K562 (cell line): ENCODE data around the gene HNF4A. TPM values are rescaled to one million over a fixed set of nuclear protein-coding genes. Genes with fewer than 3 reads are reported as not detected.

ENCODE experiments used
- ATAC-seq: fragments of 200-7000 bp; cut with Tn5 transposase; 3 replicates; pipeline ENCODE4 v1.9.1; 2020; ENCODE audit warnings: moderate library complexity
- BruUV-seq: library from RNA; stranded (reverse); fragments of 400-500 nt; replicated peaks from 2 replicates; lab custom pipeline; 2021; lab: Mats Ljungman, UMichigan
- CTCF ChIA-PET: fragments of 300-600 bp; formaldehyde crosslinking; extraction: SDS; loops from one replicate; lab custom pipeline; 2021; ENCODE audit warnings: low intra/inter-chr PET ratio; lab: Yijun Ruan, JAX
- POLR2A ChIA-PET: fragments of 300-600, 350-650 bp; sonication (Branson Sonifier 250); formaldehyde crosslinking; extraction: SDS; loops from one replicate; lab custom pipeline; 2021; ENCODE audit warnings: antibody characterized with exemption, inconsistent platforms; lab: Yijun Ruan, JAX
- DNase-seq, 4 experiments: peaks; one replicate each; pipeline versions ENCODE4 v3.0.0 to v3.0.0-alpha.2; 2011 to 2018; ENCODE audit warnings: low spot score in 3 of 4, mixed read lengths in 3 of 4; ENCODE audit errors: extremely low read depth in 1 of 4
- FAIRE-seq: peaks from 2 replicates; lab custom pipeline; 2011; peaks lifted over from hg19 to GRCh38; lab: Jason Lieb, UNC
- H2AFZ ChIP-seq: 2 replicates; pipeline ENCODE4 v1.6.0; 2011; ENCODE audit warnings: low read depth, low read length, control low read depth, inconsistent platforms
- H3K27ac ChIP-seq: fragments of 200-600 bp; 3 replicates; pipeline ENCODE4 v1.8.0; 2011; ENCODE audit warnings: low read depth, mild to moderate bottlenecking, control low read depth, inconsistent platforms, low read length, moderate library complexity, mixed read lengths; ENCODE audit errors: extremely low read depth
- H3K27me3 ChIP-seq, 2 experiments: fragments of 300-600 bp in 1 of 2; 2 replicates in 1 of 2; 3 replicates in 1 of 2; pipeline versions ENCODE4 v1.6.0 to v1.8.0; 2011; ENCODE audit warnings: inconsistent platforms in 2 of 2, low read length in 2 of 2, mild to moderate bottlenecking in 1 of 2, mixed read lengths in 1 of 2, moderate library complexity in 1 of 2; ENCODE audit not compliant: control insufficient read depth in 2 of 2, insufficient read depth in 2 of 2
- H3K36me3 ChIP-seq: fragments of 300-600 bp; 3 replicates; pipeline ENCODE4 v1.8.0; 2011; ENCODE audit warnings: mild to moderate bottlenecking, low read length, inconsistent platforms; ENCODE audit not compliant: control insufficient read depth, insufficient read depth
- H3K4me1 ChIP-seq, 2 experiments: fragments of 200-600 bp in 1 of 2; replicated peaks in 1 of 2; 2 replicates in 1 of 2; 3 replicates in 1 of 2; pipeline versions ENCODE4 v1.5.1 to v1.8.0; 2011; ENCODE audit warnings: inconsistent platforms in 2 of 2, low read length in 2 of 2, mild to moderate bottlenecking in 1 of 2, mixed read lengths in 1 of 2, moderate library complexity in 1 of 2; ENCODE audit not compliant: control insufficient read depth in 2 of 2, insufficient read depth in 2 of 2
- H3K4me2 ChIP-seq: 2 replicates; pipeline ENCODE4 v1.6.1; 2011; ENCODE audit warnings: low read length, control low read depth, inconsistent platforms, mixed read lengths; ENCODE audit not compliant: insufficient read depth
- H3K4me3 ChIP-seq: fragments of 200-600 bp; sonication (generic), shearing (Covaris generic); 2 replicates; pipeline ENCODE4 v1.5.1; 2016; ENCODE audit warnings: control low read depth, inconsistent platforms
- H3K79me2 ChIP-seq: fragments of 200-600 bp; 3 replicates; pipeline ENCODE4 v1.8.0; 2011; ENCODE audit warnings: low read length, inconsistent platforms; ENCODE audit not compliant: control insufficient read depth, insufficient read depth
- H3K9ac ChIP-seq, 2 experiments: 2 replicates each; pipeline versions ENCODE4 v1.6.0 to v1.6.1; 2011; ENCODE audit warnings: low read depth in 2 of 2, low read length in 2 of 2, control low read depth in 1 of 2, inconsistent platforms in 1 of 2, mild to moderate bottlenecking in 1 of 2, mixed read lengths in 1 of 2; ENCODE audit not compliant: insufficient read depth in 1 of 2
- H3K9me1 ChIP-seq: one replicate; pipeline ENCODE4 v1.6.0; 2011; ENCODE audit warnings: inconsistent platforms, mild to moderate bottlenecking, low read length, moderate library complexity; ENCODE audit not compliant: control insufficient read depth, insufficient read depth
- H3K9me3 ChIP-seq: replicated peaks from 2 replicates; pipeline ENCODE4 v1.5.1; 2011; ENCODE audit warnings: low read depth, low read length, inconsistent platforms; ENCODE audit not compliant: control insufficient read depth, insufficient read depth
- H4K20me1 ChIP-seq: replicated peaks from 2 replicates; pipeline ENCODE4 v1.6.1; 2011; ENCODE audit warnings: low read length, inconsistent platforms, mixed read lengths; ENCODE audit not compliant: control insufficient read depth, insufficient read depth
- HNRNPH1 ChIP-seq: fragments of 200-400 bp; formaldehyde crosslinking; optimal IDR thresholded peaks from 2 replicates; pipeline ENCODE3; 2017; ENCODE audit warnings: low read depth, mild to moderate bottlenecking, low read length, moderate library complexity
- NR2F6 ChIP-seq: fragments of 450-650 bp; formaldehyde crosslinking; IDR thresholded peaks from 2 replicates; pipeline ENCODE4 v1.4.0; 2020; ENCODE audit warnings: mild to moderate bottlenecking
- RFX1 ChIP-seq: fragments of 450-650 bp; IDR thresholded peaks from 2 replicates; pipeline ENCODE4 v1.6.1; 2016; ENCODE audit warnings: mild to moderate bottlenecking, moderate library complexity
- WGBS: fragments of 100-300 bp; shearing (Covaris generic); methylation state at CpG from one replicate; pipeline ENCODE4 v1.1.6; 2016; ENCODE audit warnings: low coverage, mixed read lengths; ENCODE audit not compliant: insufficient coverage; ENCODE audit errors: missing lambda C conversion rate; 5-methylcytosine and 5-hydroxymethylcytosine counted together
- in situ Hi-C: fragments of 300-500 bp; cut with MboI; formaldehyde crosslinking; loops from 4 replicates; pipeline ENCODE4 v1.15.0; 2018; ENCODE audit warnings: inconsistent platforms, mixed read lengths
- intact Hi-C: fragments of 100-400 bp; cut with micrococcal nuclease; formaldehyde crosslinking; loops from 2 replicates; pipeline ENCODE4 v1.14.2; 2022
- polyA plus RNA-seq, 8 experiments: library from polyadenylated mRNA; depleted of rRNA in 4 of 8; stranded (reverse) in 5 of 8; unstranded in 3 of 8; fragments of >200 nt; fragmentation: Nextera tagmentation in 2 of 8; fragmentation: Illumina TruSeq in 1 of 8; extraction: Ambion mirVana in 2 of 8; extraction: Trizol in 1 of 8; gene quantifications; 2 replicates each; pipeline versions ENCODE4 v1.2.1 to v1.2.3, GENCODE V29; 2011 to 2014; ENCODE audit warnings: inconsistent platforms in 1 of 8, missing spikeins in 1 of 8
- total RNA-seq, 7 experiments: library from RNA; depleted of rRNA in 6 of 7; stranded (reverse); fragments of >200 nt in 6 of 7; fragmentation: Illumina TruSeq in 2 of 7; extraction: Trizol in 2 of 7; gene quantifications; 2 replicates each; pipeline versions ENCODE4 v1.2.1 to v1.2.3, GENCODE V29; 2011 to 2021; ENCODE audit warnings: low replicate concordance in 1 of 7
- TF ChIP-seq, protein P1 (sequence below): IDR thresholded peaks from 2 replicates; pipeline ENCODE4 v1.6.1; 2011; ENCODE audit warnings: borderline replicate concordance, low read depth, mild to moderate bottlenecking, moderate library complexity, low read length; ENCODE audit not compliant: insufficient read depth, poor library complexity, severe bottlenecking
- TF ChIP-seq, protein P2 (sequence below): fragments of 450-650 bp; formaldehyde crosslinking; IDR thresholded peaks from 2 replicates; pipeline ENCODE4 v1.4.0; 2022; ENCODE audit warnings: missing genetic modification characterization
- TF ChIP-seq, protein P3 (sequence below): sonication (generic); formaldehyde crosslinking; IDR thresholded peaks from 2 replicates; pipeline ENCODE4 v1.8.0; 2022; ENCODE audit warnings: mild to moderate bottlenecking, low read depth, missing genetic modification reagents
- TF ChIP-seq, protein P4 (sequence below): fragments of 250-450 bp; sonication (Bioruptor Pico); IDR thresholded peaks from 2 replicates; pipeline ENCODE4 v1.8.0; 2022; ENCODE audit warnings: inconsistent platforms, mild to moderate bottlenecking, moderate library complexity, borderline replicate concordance

HNF4A gene
- total and polyA plus RNA-seq, 9 of the 15 experiments (the other 6 are each of a cell fraction or from before 2014, with no cell fraction given), result 0.03 to 0.27 (median 0.08) TPM; not detected in 5

DNA sequence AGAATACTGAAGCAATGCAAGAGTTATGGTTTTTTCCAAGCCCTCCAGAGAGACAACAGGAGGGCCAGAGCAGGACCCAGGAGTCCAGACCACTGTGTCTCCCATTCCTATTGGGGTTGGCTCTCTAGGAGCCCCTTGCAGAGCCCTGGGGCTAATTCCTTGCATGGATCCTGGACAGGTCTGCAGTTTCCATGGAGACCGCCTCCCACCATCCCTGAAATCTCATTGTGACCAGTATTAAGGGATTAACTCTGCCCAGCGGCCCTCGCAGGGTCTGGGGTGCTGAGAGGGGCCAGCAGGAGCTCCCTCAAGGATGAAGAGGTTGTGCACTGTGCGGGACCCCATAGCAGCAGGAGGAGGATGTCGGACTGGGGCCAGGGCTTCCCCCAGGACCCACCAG, 34.8 kb downstream of the HNF4A start:
- Histone ChIP-seq H3K4me3 (no peak overlapping the region), H3K9me1 (no peaks in the 10 kb centered on the region), H3K4me2 (no peak overlapping the region), H3K79me2 (no peaks in the 10 kb centered on the region), H2AFZ (no peak overlapping the region), H3K4me1 (peaks cover 13 to 21% of the 10 kb centered on the region in 2 experiments), H3K9me3 (no peaks in the 10 kb centered on the region), H3K36me3 (no peaks in the 10 kb centered on the region)
- no peak for DNase-seq
- intact Hi-C loops (no loop called here), in situ Hi-C loops (no loop called here)
- POLR2A ChIA-PET, result interaction anchor here (1.6 kb wide), 1 partner anchor 8 kb away, joined by 5 read pairs; no protein-coding TSS in a partner anchor
- FAIRE-seq, result no peak
- WGBS, result 38% methylated on average over 5 of the region's 5 CpGs
- ATAC-seq, result no peak
- TF ChIP-seq, protein P1, sequence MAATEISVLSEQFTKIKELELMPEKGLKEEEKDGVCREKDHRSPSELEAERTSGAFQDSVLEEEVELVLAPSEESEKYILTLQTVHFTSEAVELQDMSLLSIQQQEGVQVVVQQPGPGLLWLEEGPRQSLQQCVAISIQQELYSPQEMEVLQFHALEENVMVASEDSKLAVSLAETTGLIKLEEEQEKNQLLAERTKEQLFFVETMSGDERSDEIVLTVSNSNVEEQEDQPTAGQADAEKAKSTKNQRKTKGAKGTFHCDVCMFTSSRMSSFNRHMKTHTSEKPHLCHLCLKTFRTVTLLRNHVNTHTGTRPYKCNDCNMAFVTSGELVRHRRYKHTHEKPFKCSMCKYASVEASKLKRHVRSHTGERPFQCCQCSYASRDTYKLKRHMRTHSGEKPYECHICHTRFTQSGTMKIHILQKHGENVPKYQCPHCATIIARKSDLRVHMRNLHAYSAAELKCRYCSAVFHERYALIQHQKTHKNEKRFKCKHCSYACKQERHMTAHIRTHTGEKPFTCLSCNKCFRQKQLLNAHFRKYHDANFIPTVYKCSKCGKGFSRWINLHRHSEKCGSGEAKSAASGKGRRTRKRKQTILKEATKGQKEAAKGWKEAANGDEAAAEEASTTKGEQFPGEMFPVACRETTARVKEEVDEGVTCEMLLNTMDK, result no peak
- TF ChIP-seq, protein P2, sequence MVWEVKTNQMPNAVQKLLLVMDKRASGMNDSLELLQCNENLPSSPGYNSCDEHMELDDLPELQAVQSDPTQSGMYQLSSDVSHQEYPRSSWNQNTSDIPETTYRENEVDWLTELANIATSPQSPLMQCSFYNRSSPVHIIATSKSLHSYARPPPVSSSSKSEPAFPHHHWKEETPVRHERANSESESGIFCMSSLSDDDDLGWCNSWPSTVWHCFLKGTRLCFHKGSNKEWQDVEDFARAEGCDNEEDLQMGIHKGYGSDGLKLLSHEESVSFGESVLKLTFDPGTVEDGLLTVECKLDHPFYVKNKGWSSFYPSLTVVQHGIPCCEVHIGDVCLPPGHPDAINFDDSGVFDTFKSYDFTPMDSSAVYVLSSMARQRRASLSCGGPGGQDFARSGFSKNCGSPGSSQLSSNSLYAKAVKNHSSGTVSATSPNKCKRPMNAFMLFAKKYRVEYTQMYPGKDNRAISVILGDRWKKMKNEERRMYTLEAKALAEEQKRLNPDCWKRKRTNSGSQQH (CRISPR knock-in tag), result no peak
- TF ChIP-seq RFX1 (0 out of 2 replicates have a peak, but pooled peaks have one; percentile 23), HNRNPH1 (no peak), NR2F6 (no peak)
- TF ChIP-seq, protein P3, sequence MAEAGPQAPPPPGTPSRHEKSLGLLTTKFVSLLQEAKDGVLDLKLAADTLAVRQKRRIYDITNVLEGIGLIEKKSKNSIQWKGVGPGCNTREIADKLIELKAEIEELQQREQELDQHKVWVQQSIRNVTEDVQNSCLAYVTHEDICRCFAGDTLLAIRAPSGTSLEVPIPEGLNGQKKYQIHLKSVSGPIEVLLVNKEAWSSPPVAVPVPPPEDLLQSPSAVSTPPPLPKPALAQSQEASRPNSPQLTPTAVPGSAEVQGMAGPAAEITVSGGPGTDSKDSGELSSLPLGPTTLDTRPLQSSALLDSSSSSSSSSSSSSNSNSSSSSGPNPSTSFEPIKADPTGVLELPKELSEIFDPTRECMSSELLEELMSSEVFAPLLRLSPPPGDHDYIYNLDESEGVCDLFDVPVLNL, result no peak
- TF ChIP-seq, protein P4, sequence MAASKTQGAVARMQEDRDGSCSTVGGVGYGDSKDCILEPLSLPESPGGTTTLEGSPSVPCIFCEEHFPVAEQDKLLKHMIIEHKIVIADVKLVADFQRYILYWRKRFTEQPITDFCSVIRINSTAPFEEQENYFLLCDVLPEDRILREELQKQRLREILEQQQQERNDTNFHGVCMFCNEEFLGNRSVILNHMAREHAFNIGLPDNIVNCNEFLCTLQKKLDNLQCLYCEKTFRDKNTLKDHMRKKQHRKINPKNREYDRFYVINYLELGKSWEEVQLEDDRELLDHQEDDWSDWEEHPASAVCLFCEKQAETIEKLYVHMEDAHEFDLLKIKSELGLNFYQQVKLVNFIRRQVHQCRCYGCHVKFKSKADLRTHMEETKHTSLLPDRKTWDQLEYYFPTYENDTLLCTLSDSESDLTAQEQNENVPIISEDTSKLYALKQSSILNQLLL, result no peak
- TF ChIP-seq, all 486 proteins: peak for 1
- CTCF ChIA-PET, result interaction anchor here (4.8 kb wide), 1 partner anchor 71 kb away, joined by 54 read pairs; no protein-coding TSS in a partner anchor
- H3K9ac ChIP-seq, result no peak overlapping the region
- no TSS peak for BruUV-seq
- peaks cover 2 to 20% of the 10 kb centered on the region in 2 experiments; a peak in 2 of 5 replicates for H3K27me3 ChIP-seq
- H3K27ac ChIP-seq, result no peak overlapping the region
- no peaks in the 10 kb centered on the region; the same call in 1 of the 2 replicates for H4K20me1 ChIP-seq
